ENCODE measurements around the gene SCAMP2.

- TF ChIP-seq CTCF (conservative IDR thresholded peaks at IDR 0.05; ENCODE audit: low read depth, low read length) (no peak), EZH2 (IDR thresholded peaks at IDR 0.05; ENCODE audit: borderline replicate concordance, low read depth, low read length, poor library complexity, severe bottlenecking) (no peak)
These were observed 15.3 kb downstream of the SCAMP2 start for GRCh38 chr15:74857671-74858368.
